GM19452 (cell line): Measurements from ENCODE around the gene SLC2A13.
"Not testable (repeated sequence)": the region's sequence is repeated elsewhere in the genome, so short reads cannot be mapped to it uniquely, and the experiment has no call there.

Source experiments
- ATAC-seq: cut with Tn5 transposase; IDR thresholded peaks from one replicate; pipeline ENCODE4 v1.9.1; 2021; ENCODE audit not compliant: unreplicated experiment

Gene SLC2A13

DNA sequence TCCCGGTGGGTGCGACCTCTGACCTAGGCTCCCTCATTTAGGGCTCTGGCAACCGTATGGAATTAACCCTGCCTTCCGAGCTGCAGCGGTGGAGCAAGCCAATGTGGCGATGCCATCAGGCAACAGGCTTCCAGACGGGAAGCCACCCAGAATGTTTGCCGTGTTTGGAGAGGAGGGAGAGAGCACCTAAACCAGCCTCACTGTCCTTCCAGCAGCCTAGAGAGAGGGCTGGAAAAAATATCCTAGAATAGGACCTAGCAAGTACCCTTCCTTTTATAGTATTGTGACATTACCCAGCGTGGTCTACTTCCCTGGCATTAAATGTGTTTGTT lies 287 bp upstream of the SLC2A13 start:
- ATAC-seq, result peak; percentile 1

GRCh38 chr12:40105265-40105514 lies 691 bp downstream of the SLC2A13 start:
- ATAC-seq, result peak; percentile 50

DNA sequence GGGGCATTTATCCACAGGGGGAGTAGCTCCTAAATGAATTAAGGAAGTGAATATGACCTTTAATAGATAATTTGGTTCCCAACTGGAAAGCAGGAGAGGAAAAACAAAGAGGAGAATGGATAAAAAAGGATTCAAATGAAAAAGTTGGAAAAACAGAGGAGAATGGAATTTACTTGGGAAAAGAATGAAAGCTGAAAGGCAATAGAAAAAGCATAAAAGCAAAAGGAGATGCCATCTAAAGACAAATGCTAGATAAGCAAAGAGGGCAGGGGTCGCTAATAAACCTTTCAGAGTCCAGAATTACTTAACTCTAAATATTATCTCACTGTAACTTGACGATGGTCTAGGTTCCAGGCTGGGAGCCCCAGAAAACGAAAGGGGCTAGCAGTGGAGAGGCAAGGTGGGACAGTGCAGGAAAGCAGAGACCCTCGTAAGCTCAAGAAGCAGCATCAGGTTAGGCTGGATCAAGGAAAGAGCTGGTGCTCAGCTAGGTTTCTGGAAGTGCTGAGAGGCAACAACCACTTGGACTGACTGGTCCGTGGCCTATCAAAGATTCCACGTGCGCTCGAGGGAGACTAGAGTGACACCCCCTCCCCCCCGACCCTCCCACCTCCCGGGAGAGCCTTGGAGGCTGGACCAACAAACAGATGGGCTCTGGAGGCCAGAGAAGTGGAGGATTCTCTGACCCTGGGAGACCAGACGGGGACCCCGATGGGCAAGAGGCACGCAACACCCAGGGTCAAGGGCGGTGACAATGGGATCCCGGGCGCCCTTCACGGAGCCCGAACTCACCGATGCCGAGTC lies 1.2 kb downstream of the SLC2A13 start:
- ATAC-seq, result no peak

DNA sequence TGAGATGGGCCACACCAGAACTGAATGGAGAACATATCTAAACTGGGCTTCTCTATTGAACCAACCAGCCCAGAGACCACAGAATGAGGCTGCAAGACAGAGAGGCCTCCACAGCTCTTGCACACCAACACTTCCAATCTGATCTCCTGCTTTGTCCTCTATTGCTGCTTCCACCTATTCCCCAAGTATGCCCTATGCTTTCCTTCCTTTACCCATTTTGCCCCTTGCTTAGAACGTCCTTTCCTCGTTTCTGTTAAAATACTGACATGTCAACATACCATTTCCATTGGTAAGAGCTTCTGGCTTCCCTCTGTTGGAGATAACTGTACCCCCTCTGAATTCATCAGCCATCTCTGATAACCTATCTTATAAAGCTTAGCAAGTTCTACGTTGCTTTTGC lies 2.8 kb downstream of the SLC2A13 start:
- ATAC-seq, result no peak

GRCh38 chr12:40101747-40102146 lies 4.1 kb downstream of the SLC2A13 start:
- ATAC-seq, result no peak

- no peak for ATAC-seq
Observed at GRCh38 chr12:40099423-40099853, 6.4 kb downstream of the SLC2A13 start.

DNA sequence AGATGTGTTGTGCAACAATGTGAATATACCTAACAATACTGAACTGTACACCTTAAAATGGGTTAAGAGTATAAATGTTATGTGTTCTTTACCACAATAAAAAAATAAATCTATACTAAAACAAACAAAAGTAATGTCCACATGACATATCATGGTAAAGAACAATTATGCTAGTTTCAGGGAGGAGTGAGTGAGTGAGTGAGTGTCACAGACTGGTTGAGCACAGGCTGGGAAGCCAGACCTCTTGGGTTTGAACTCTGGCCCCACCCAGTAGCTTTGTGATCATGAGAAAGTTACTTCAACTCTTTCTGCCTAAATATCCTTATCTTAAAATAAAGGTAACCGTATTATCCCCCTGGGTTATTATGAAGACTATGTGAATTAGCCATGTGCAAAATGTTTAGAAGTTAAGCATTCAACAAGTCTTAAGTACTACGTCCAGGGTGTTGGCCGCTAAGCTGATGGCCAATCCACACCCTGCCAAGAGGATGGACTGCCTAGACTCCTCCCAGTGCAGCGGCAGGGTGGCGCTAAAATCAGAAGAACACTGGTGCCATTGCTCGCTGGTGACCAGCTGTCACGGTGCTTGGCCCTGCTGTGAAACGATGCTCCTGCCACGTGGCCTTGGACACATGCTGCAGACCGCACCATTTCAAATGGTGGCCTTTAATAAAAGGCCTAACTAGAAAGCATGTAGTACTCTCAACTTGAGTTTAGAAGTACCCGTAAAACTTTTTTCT lies 7.3 kb downstream of the SLC2A13 start:
- no peak for ATAC-seq

DNA sequence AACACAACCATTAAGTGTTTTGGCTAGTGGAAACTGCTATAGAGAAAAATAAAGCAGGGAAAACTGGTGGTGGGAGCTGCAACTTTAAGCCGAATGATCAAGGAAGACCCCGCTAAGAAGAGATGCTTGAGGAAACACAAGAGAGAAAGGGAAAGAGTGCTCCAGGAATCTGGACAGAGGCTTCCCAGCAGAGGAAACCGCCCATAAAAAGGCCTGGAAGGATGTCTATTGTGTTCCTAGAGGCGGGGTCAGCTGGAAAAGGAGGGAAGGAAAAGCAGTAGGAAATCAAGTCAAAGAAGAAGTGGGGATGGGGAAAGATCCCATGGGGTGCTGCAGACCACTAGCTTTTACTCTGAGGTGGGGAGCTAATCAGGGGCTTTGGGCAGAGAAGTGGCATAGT lies 12.4 kb downstream of the SLC2A13 start:
- no peak for ATAC-seq

DNA sequence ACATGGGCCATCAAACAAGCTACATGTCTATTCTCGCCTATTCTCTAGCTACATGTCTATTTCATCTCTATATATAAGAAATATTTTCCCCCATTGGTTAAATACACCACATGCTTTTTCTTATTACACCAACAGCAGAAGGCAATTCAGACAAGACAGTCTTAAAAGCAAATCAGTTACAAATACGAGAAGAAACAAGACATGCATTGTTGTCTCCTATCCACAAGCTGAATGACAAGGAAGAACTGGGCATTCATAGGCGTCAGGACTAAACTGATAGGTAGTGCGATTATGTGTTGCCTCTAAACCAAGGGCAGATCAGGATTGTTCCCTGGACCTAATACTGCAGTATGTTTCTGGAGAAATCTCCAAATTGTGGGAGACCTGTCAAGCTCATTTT lies 19.4 kb downstream of the SLC2A13 start:
- no peak for ATAC-seq

DNA sequence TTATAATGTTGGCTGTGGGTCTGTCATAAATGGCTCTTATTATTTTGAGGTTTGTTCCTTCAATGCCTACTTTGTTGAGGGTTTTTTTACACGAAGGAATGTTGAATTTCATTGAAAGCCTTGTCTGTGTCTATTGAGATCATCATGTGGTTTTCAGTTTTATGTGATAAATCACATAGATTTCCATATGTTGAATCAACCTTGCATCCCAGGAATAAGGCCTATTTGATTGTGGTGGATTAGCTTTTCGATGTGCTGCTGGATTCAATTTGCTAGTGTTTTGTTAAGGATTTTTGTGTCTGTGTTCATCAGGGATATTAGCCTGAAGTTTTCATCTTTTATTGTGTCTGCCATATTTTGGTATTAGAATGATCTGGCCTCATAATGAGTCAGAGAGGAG lies 27.6 kb downstream of the SLC2A13 start:
- ATAC-seq, result no peak

DNA sequence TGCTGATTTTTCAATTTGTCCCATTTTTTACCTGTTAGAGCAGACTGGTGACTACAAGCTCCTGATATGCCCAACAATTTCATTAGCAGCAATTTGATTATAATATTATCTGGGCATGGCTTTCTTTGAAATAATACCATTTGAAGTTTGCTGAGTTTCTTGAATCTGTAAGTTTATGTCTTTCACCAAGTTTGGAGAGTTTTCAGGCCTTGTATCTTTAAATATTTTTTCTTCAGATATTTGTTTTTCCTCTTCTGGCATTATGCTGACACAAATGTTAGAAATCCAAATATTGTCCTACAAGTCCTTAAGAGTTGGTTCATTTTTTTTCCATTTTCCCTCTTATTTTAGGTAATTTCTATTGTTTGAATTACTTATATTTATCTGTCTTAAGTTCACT lies 30.4 kb downstream of the SLC2A13 start:
- ATAC-seq, result no peak

GRCh38 chr12:40068416-40068815 lies 37.5 kb downstream of the SLC2A13 start:
- no peak for ATAC-seq

- ATAC-seq, result no peak
Observed at GRCh38 chr12:40065636-40066035, 40.2 kb downstream of the SLC2A13 start.

DNA sequence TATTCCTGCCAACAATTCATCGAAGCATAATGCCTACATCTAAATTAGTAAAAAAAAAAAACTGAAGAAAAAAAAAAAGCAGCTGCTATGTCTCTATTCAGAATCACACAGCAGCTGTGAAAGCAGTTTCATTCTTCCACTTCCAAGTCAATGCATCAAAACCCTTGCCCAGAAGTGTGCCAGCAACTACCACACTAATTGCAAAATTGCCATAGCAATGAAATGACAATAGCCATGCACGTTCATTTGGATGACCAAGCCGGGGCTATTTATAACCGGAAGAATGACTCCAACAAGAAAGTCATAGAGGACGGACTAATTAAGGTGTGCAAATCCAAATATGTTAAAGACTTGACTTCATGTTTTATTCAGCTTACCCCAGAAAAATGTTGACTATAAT lies 42.5 kb downstream of the SLC2A13 start:
- ATAC-seq, result no peak

- no peak for ATAC-seq
Observed at GRCh38 chr12:40058721-40059190, 47.1 kb downstream of the SLC2A13 start.

- ATAC-seq, result no peak
Observed at GRCh38 chr12:40056373-40056772, 49.5 kb downstream of the SLC2A13 start.

GRCh38 chr12:40055776-40056175 lies 50.1 kb downstream of the SLC2A13 start:
- no peak for ATAC-seq

GRCh38 chr12:40055228-40055579 lies 50.7 kb downstream of the SLC2A13 start:
- no peak for ATAC-seq

GRCh38 chr12:40054555-40055227 lies 51.2 kb downstream of the SLC2A13 start:
- ATAC-seq, result no peak

DNA sequence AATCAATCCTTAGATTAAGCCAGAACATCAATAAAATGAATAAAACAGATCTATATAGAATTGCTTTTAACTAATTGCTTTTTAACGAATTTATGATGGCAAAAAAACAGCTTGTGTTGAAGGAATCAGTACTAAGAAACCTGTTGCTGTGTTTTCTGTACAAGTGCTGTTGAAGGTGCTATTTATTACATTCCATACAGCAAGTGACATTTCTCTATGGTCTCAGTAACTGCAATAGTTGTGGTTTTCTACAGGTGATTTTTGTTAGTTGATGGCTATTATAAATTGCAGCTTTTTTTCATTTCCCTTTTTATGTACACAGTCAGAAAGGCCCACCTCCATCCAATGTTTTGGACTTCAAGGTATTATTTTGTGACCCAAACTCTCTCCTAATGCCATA lies 56.6 kb downstream of the SLC2A13 start:
- peak; percentile 60 for ATAC-seq

- ATAC-seq, result not testable (repeated sequence)
Observed at GRCh38 chr12:40047002-40047401, 58.9 kb downstream of the SLC2A13 start.

DNA sequence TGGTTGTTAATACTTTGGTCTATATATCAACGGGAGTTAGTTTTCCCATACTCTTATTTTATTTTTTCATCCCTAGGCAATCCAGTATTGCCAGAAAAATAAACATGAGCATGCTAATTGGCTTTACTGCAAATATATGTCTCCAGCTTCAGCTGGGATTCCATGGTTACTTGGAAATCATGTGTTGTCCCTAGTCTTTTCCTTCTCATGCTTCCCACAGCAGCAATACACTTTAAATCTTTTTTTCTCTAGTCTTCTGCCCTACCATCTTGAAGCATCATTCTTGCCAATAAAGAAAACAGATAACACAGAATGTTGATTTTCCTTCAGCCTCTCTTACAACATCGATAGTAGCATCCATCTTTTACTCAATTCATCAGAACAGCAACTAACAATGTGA lies 60.2 kb downstream of the SLC2A13 start:
- ATAC-seq, result no peak
